ENCODE results near the gene AUTS2. TPM values are rescaled to one million over a fixed set of nuclear protein-coding genes. Genes with fewer than 3 reads are reported as not detected.

The AUTS2 gene
- total RNA-seq, 2 donors from 2014 or later = 2.9 to 7.9 TPM

- Mint-ChIP-seq H3K27me3 (ENCODE audit: low read depth) (peaks cover 7% of the 10 kb centered on the region), H3K36me3 (ENCODE audit: insufficient read depth in 2 of 2) (no peaks in the 10 kb centered on the region), H3K27ac (no peak overlapping the region), H3K4me1 (ENCODE audit: low read depth) (no peaks in the 10 kb centered on the region), H3K9me3 (peaks cover 0 to 3% of the 10 kb centered on the region in 2 donors), H3K4me3 (no peak overlapping the region)
- no peak for DNase-seq
- ATAC-seq (replicated peaks in 1 of 2) = no peak
Observed at GRCh38 chr7:69678494-69679187, 80.4 kb downstream of the AUTS2 start.

DNA sequence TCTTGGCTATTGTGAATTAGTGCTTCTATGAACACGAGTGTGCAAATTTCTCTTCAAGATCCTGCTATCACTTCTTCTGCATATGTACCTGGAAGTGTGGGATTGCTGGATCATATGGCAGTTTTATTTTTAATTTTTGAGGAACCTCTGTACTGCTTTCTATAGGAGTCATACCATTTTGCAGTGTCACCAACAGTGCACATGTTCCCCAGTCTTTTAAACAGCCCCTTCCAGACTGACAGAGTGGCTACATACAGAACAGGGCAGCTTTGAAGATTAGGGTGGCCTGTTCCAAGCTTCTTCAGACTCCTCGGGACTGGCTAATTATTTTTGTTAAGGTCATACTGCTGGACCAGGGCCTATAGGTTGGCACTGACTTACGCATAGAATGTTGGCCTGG, 82.9 kb downstream of the AUTS2 start:
- Mint-ChIP-seq H3K4me1 (ENCODE audit: low read depth) (no peaks in the 10 kb centered on the region), H3K36me3 (ENCODE audit: insufficient read depth in 2 of 2) (no peaks in the 10 kb centered on the region), H3K9me3 (peaks cover 0 to 3% of the 10 kb centered on the region in 2 donors), H3K27me3 (ENCODE audit: low read depth) (peaks cover 7% of the 10 kb centered on the region), H3K27ac (no peak overlapping the region), H3K4me3 (no peak overlapping the region)
- DNase-seq (no peak), ATAC-seq (replicated peaks in 1 of 2) (no peak)

GRCh38 chr7:69682518-69682917, 84.2 kb downstream of the AUTS2 start:
- Mint-ChIP-seq H3K9me3 (peaks cover 0 to 3% of the 10 kb centered on the region in 2 donors), H3K27ac (no peak overlapping the region), H3K4me1 (ENCODE audit: low read depth) (no peaks in the 10 kb centered on the region), H3K27me3 (ENCODE audit: low read depth) (peaks cover 7% of the 10 kb centered on the region), H3K36me3 (ENCODE audit: insufficient read depth in 2 of 2) (no peaks in the 10 kb centered on the region), H3K4me3 (no peak overlapping the region)
- no peak for DNase-seq
- ATAC-seq (replicated peaks in 1 of 2) = no peak

DNA sequence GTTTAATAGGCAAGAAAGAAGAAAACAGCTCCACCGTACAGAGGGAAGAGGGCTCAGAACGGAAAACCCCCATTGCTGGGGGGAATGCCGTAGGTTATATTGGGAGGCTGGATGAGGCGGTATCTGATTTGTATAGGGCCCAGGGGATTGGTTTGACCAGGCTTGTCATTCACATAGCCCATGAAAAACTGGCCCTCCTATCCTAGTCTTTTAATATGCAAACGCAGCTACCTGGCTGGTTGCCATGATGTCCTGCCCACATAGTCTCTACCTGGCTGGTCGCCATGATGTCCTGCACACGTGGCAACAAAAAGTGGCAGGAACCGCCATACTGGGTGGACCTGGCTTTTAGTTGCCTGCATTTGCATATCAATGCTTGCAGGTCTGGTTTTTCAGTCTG, 84.7 kb downstream of the AUTS2 start:
- Mint-ChIP-seq H3K4me3 (no peak overlapping the region), H3K9me3 (peaks cover 0 to 3% of the 10 kb centered on the region in 2 donors), H3K27ac (no peak overlapping the region), H3K36me3 (ENCODE audit: insufficient read depth in 2 of 2) (no peaks in the 10 kb centered on the region), H3K27me3 (ENCODE audit: low read depth) (peaks cover 7% of the 10 kb centered on the region), H3K4me1 (ENCODE audit: low read depth) (no peaks in the 10 kb centered on the region)
- DNase-seq = no peak
- no peak for ATAC-seq (replicated peaks in 1 of 2)

DNA sequence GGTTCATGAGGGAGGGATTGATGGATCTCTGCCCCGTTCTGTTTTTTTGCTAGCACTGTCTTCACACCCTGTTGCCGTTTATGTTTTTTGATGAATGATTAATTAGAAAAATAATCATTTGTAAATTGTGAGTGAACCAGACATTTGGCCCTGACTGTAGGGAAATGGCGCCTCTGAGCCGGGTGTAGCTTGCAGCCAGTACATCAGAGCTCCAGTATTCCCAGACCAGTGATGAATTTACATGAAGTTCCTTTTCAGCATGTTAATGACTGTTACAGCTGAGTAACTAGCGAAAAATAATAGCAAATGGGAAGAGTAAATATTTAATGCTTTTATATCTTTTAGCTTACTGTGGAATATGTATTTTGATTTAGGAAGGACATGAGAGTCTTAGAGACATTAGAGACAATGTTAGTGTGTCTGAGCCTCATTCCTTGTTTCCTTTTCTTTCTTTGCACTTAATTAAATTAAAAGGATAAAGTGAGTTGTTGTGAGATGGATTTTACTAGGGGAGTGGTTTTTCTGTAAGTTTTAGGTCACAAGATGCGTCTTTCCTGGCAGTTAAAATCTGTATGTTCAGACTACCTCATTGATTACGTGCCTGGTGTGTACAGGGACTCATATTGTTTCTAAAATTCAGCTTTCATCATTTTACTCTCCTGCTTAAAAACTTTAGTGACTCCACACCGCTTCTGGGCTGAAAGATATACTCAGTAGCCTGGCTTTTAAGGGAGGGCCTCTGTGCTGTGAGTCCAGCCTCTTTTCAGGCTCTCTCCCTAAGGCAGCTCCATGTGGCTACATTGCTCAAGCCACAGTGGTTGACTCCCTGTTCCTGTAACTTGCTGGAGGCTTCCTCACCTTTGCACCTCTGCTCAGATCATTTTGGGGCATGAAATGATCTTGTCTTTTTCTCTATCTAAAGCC, 86.4 kb downstream of the AUTS2 start:
- ATAC-seq (replicated peaks in 1 of 2) = no peak
- Mint-ChIP-seq H3K4me3 (no peak overlapping the region), H3K4me1 (ENCODE audit: low read depth) (no peaks in the 10 kb centered on the region), H3K36me3 (ENCODE audit: insufficient read depth in 2 of 2) (no peaks in the 10 kb centered on the region), H3K27me3 (ENCODE audit: low read depth) (peaks cover 2% of the 10 kb centered on the region), H3K27ac (no peak overlapping the region), H3K9me3 (peaks cover 0 to 3% of the 10 kb centered on the region in 2 donors)
- no peak for DNase-seq

- DNase-seq (no peak), ATAC-seq (replicated peaks in 1 of 2) (no peak)
- H3K36me3 Mint-ChIP-seq (ENCODE audit: insufficient read depth in 2 of 2) = no peaks in the 10 kb centered on the region
- no peak overlapping the region for H3K4me3 Mint-ChIP-seq
- H3K4me1 Mint-ChIP-seq (ENCODE audit: low read depth) = no peaks in the 10 kb centered on the region
- H3K9me3 Mint-ChIP-seq = peaks cover 0 to 3% of the 10 kb centered on the region in 2 donors
- H3K27me3 Mint-ChIP-seq (ENCODE audit: low read depth) = no peaks in the 10 kb centered on the region
- H3K27ac Mint-ChIP-seq = no peak overlapping the region
Observed at GRCh38 chr7:69685293-69685631, 87.0 kb downstream of the AUTS2 start.

- no peaks in the 10 kb centered on the region for H3K36me3 Mint-ChIP-seq (ENCODE audit: insufficient read depth in 2 of 2)
- H3K27me3 Mint-ChIP-seq (ENCODE audit: low read depth) = no peaks in the 10 kb centered on the region
- ATAC-seq (replicated peaks in 1 of 2) (no peak), DNase-seq (no peak)
- no peaks in the 10 kb centered on the region for H3K4me1 Mint-ChIP-seq (ENCODE audit: low read depth)
- peaks cover 0 to 3% of the 10 kb centered on the region in 2 donors for H3K9me3 Mint-ChIP-seq
- no peak overlapping the region for H3K4me3 Mint-ChIP-seq
- H3K27ac Mint-ChIP-seq = no peak overlapping the region
Observed at GRCh38 chr7:69686366-69686765, 88.1 kb downstream of the AUTS2 start.

DNA sequence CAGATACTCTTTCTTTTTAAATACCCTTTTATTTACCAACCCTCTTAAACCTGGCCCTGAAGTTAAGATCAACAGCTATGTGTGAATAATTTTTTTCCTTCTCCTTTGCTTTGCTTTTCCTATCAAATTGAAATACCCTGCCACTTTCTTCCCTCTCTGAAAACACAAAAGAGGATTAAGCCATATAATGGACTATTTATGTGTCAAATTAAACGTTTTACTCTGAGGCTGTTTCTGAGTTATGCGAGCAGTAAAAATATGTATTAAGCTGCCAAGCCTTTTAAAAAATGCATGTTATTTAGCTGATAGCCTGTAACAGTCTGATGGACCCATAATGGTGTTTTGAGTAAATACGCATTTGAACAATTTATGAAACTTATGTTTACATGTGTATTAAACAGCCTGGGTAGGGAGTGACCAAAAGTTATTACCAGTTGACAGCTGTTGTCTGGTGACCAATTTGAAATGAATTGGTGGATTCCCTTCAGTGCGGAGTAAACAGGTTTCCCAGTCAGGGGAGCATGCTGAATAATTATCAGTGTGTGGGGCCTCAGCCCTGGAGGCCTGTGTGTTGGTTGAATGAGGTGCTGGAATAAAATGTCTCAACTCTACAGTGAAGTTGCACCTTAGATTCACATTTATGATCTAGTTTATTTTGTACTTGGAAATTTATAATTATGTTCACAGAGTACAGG, 89.6 kb downstream of the AUTS2 start:
- H3K4me3 Mint-ChIP-seq = no peak overlapping the region
- DNase-seq = no peak
- no peak for ATAC-seq (replicated peaks in 1 of 2)
- H3K36me3 Mint-ChIP-seq (ENCODE audit: insufficient read depth in 2 of 2) = no peaks in the 10 kb centered on the region
- no peaks in the 10 kb centered on the region for H3K27me3 Mint-ChIP-seq (ENCODE audit: low read depth)
- no peaks in the 10 kb centered on the region for H3K9me3 Mint-ChIP-seq
- H3K27ac Mint-ChIP-seq = no peak overlapping the region
- no peaks in the 10 kb centered on the region for H3K4me1 Mint-ChIP-seq (ENCODE audit: low read depth)

GRCh38 chr7:69690329-69690728, 92.1 kb downstream of the AUTS2 start:
- H3K4me1 Mint-ChIP-seq (ENCODE audit: low read depth) = no peaks in the 10 kb centered on the region
- DNase-seq (no peak), ATAC-seq (replicated peaks in 1 of 2) (no peak)
- peaks cover 15% of the 10 kb centered on the region for H3K27me3 Mint-ChIP-seq (ENCODE audit: low read depth)
- H3K9me3 Mint-ChIP-seq = no peaks in the 10 kb centered on the region
- H3K36me3 Mint-ChIP-seq (ENCODE audit: insufficient read depth in 2 of 2) = no peaks in the 10 kb centered on the region
- H3K27ac Mint-ChIP-seq = no peak overlapping the region
- no peak overlapping the region for H3K4me3 Mint-ChIP-seq

GRCh38 chr7:69691327-69691726, 93.1 kb downstream of the AUTS2 start:
- H3K4me1 Mint-ChIP-seq (ENCODE audit: low read depth) = peaks cover 5% of the 10 kb centered on the region

DNA sequence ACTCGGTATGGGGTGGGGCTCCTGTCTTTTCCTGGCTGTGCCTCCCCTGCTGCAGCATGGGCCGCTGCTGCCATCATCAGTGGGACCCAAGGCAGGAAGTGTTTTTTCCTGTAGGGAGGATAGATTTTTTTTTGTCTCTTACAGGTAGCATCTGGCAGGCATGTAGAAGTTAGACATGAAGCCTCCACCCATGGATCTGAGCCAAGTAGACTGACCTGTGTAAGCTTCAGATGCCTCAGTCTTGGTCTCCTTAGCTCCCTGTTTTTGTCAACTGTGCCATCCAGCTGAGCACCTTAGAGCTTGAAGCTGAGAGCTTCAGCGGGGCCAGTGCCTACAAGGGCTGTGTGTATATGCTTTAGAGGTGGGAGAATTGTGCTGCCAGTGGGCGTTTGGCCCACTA, 93.5 kb downstream of the AUTS2 start:
- Mint-ChIP-seq H3K27me3 (ENCODE audit: low read depth) (peaks cover 15% of the 10 kb centered on the region), H3K4me3 (no peak overlapping the region), H3K36me3 (ENCODE audit: insufficient read depth in 2 of 2) (no peaks in the 10 kb centered on the region), H3K27ac (no peak overlapping the region), H3K9me3 (no peaks in the 10 kb centered on the region), H3K4me1 (ENCODE audit: low read depth) (peaks cover 5% of the 10 kb centered on the region)
- ATAC-seq (replicated peaks in 1 of 2) (no peak), DNase-seq (no peak)

More at GRCh38 chr7:69691327-69691726, 93.1 kb downstream of the AUTS2 start:
- H3K4me3 Mint-ChIP-seq = no peak overlapping the region
- no peak overlapping the region for H3K27ac Mint-ChIP-seq
- no peaks in the 10 kb centered on the region for H3K36me3 Mint-ChIP-seq (ENCODE audit: insufficient read depth in 2 of 2)
- peaks cover 15% of the 10 kb centered on the region for H3K27me3 Mint-ChIP-seq (ENCODE audit: low read depth)
- no peak for ATAC-seq (replicated peaks in 1 of 2)
- H3K9me3 Mint-ChIP-seq = no peaks in the 10 kb centered on the region
- DNase-seq = no peak

- Mint-ChIP-seq H3K27ac (no peak overlapping the region), H3K4me3 (no peak overlapping the region), H3K27me3 (ENCODE audit: low read depth) (peaks cover 22% of the 10 kb centered on the region), H3K36me3 (ENCODE audit: insufficient read depth in 2 of 2) (no peaks in the 10 kb centered on the region), H3K4me1 (ENCODE audit: low read depth) (peaks cover 5% of the 10 kb centered on the region), H3K9me3 (no peaks in the 10 kb centered on the region)
- no peak for ATAC-seq (replicated peaks in 1 of 2)
- DNase-seq = no peak
Observed at GRCh38 chr7:69692611-69693010, 94.3 kb downstream of the AUTS2 start.

- no peaks in the 10 kb centered on the region for H3K36me3 Mint-ChIP-seq (ENCODE audit: insufficient read depth in 2 of 2)
- H3K9me3 Mint-ChIP-seq = no peaks in the 10 kb centered on the region
- H3K4me3 Mint-ChIP-seq = no peak overlapping the region
- peaks cover 26% of the 10 kb centered on the region for H3K27me3 Mint-ChIP-seq (ENCODE audit: low read depth)
- H3K27ac Mint-ChIP-seq = no peak overlapping the region
- peaks cover 5% of the 10 kb centered on the region for H3K4me1 Mint-ChIP-seq (ENCODE audit: low read depth)
- ATAC-seq (replicated peaks in 1 of 2) (no peak), DNase-seq (no peak)
Observed at GRCh38 chr7:69693042-69693441, 94.8 kb downstream of the AUTS2 start.

Measured in activated T-cell treated with anti-CD3 and anti-CD28 coated beads, Interleukin-2, amount 50 U/mL, for 72 hours (primary cell).